Daoy (cell line): ENCODE results near the gene SLC38A10. TPM values are rescaled to one million over a fixed set of nuclear protein-coding genes. Genes with fewer than 3 reads are reported as not detected.
A peak's percentile ranks its signal among the peaks of the same experiment; 100 is the strongest.
"Not testable (repeated sequence)": the region's sequence is repeated elsewhere in the genome, so short reads cannot be mapped to it uniquely, and the experiment has no call there.

Experiments
- DNase-seq: peaks from one replicate; pipeline ENCODE4 v3.0.0-alpha.2; 2015; ENCODE audit warnings: low read depth
- total RNA-seq: library from RNA; depleted of rRNA; stranded (reverse); fragments of >200 nt; shearing (Covaris generic); gene quantifications from 2 replicates; pipeline ENCODE4 v1.2.3, GENCODE V29; 2014

The SLC38A10 gene
- total RNA-seq, 1 experiment from 2014 or later: 52.5 TPM

DNA sequence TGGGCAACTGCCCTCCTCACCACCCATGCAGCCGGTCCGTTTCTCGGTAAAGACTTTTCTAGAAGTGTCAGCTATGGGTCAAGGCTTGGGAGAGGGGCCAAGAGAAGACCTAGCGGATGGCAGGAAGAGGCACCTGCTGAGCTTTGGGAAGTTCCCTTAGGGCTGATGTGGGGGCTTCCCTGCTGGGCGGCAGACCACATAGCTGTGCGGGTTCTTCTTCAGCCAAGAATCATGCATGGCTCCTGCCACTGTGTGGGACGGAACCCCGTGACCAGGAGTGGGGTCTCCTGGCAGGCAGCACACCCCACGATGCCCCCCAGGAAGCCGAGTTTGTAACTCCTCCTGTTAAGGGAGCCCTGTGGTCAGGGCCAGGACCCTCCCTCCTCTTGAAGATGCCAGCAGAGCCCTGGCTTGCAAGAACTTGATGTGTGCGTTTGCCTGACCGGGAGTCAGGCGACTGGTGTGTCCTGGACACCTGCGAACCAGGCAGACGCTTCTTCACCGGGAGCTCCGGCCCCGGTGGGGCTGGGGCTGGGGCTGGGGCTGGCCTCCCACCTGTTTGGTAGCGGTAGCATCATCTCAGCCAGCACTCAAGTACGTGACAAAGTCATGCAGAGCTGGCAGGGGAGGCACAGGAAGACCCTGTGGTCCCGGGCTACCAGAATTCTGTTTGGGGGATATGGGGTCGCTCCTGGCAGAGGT, 17.7 kb upstream of the SLC38A10 start:
- DNase-seq: no peak

DNA sequence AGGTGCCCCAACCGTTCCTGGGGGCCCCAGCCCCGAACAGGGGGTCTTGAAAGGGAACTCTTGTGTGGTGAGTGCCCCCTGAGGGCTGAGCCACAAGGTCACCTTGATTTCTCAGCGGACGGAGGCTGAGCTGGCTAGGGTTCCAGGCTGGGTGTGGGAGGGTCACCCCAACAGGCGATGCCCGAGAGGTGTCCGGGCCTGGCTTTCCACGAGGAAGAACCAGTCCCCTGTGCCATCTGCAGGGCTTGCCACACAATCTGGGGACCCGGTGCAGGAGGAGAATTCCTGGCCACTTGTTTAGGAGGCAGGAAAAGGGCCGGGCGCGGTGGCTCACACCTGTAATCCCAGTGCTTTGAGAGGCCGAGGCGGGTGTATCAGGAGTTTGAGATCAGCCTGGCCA, 16.8 kb upstream of the SLC38A10 start:
- no peak for DNase-seq

GRCh38 chr17:81310949-81311550, 15.9 kb upstream of the SLC38A10 start:
- no peak for DNase-seq

DNA sequence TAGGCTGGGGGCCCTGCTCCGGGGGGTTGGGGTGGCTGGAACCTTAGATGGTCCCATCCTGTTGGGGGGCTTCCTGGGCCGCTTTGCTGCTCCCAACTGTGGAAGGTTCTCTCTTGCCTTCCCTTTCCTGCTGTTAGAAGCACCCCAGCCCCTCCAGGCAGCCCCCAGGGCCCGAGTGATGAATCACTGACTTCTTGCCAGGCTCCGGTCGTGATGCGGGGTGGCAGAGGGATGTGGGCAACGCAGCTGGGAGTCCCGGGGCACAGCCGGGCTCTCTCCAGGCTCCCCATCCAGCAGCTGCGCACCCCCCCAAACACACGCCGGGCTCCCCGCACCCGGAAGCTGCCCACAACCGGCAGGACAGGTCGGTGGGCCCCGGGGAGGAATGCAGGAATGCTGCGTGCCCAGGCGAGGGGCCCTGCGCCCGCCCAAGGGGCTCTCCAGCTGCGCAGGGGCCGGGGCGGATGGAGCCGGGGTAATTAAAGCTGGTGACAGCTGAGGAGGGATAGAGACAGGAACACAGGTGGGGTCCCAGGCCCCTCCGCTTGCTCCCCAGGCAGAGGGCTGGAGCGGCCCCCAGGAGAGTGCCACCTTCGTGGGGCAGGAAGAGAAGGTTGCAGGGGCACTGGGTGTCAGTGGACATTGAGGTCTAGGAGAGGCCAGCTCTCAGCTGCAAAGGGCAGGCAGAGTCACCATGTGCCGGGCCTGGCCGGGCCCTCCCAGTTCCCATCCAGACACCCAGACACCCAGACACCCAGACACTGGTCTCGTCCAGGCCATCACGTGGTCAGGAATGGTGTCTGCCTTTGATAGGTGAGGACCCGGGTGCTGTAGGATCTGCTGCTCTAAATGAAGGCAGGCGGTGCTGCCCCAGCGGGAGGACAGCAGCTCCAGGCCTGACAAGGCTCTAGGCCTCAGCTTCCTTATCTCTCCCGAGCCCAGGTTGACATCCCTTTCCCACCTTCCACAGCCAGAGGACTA, 15.0 kb upstream of the SLC38A10 start:
- DNase-seq: no peak

- DNase-seq: peak; percentile 68
Measured at GRCh38 chr17:81309140-81309858, 14.2 kb upstream of the SLC38A10 start.

DNA sequence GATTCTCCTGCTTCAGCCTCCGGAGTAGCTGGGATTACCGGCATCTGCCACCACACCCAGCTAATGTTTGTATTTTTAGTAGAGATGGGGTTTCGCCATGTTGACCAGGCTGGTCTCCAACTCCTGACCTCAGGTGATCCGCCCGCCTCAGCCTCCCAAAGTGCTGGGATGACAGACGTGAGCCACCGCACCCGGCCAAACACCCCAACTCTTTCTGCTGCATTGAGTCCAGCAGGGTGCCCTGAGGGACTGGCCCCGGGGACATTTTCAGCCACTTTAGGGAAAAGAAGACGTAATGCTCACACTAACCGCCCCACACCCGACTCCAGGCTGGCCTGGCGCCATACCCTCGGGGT, 13.7 kb upstream of the SLC38A10 start:
- not testable (repeated sequence) for DNase-seq

GRCh38 chr17:81307636-81308560, 12.8 kb upstream of the SLC38A10 start:
- DNase-seq: no peak

DNA sequence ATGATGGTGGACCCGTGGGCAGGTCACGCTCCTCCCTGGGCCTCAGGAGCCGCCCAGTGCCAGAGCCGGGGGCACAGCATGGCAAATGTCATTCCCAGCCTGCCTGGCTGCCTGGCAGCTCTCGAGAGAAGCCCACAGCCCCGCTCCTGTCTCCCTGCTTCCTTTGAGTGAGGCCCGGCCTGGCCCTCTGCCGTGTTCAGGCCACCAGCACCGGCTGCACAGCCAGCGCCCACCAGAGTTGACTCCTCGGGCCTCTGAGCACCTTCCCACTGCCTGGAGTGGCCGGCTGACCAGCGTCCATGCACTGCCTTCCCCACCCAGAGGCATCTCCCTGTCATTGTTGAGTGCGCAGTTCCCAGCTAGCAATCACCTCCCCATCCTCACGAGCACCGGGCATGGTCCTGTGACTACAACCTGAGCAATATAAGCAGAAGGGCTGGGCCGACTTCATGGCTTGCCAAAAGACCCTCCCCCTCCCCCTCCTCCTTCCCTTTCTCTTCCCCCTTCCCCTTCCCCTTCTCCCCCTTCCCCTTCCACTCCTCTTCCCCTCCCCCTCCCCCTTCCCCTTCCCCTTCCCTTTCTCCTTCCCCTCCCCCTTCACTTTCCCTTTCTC, 11.9 kb upstream of the SLC38A10 start:
- DNase-seq: no peak

DNA sequence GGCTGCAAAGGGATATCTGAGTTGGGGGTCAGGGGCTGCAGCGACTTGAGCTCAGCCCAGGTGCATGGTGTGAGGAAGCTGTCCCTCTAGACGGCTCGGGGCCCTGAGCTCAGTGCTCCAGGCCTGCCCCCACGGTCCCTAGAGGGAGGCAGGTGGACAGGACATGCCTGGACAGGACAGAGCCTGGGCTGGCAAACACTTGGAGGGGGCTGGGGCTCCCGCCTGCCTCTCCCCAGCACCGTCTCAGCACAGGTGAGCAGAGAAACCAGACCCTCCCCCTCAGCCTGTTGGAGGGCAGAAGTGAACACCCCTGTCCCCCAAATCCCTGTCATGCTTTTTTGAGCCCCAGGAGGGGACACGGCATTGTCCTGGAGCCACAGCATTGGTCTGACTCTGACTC, 11.4 kb upstream of the SLC38A10 start:
- no peak for DNase-seq

DNA sequence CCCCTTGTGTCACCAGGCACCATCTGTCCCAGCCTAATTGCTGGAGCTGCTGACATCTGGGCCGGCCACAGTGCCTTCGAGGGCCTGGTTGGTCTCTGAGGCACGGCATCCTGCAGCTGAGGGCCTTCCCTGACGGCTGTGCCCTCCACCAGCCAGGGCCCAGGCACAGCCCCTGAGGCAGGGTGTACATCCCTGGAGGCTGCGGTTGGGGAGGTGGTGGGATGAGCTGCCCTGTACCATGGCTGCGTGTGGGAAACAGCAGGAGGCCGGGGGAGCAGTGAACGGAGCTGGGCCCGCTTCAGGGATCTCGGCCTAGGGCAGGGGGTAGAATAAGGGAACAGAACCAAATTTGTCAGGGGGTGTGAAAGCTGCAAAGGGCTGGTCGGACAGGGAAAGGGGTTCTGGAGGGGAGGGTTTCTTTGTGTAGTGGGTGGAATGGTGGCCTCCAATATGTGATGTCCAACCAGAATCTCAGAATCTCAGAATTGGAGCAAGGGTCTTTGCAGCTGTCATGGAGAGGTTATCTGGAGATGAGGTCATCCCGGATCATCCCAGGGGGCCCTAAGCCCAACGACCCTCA, 10.0 kb upstream of the SLC38A10 start:
- DNase-seq: no peak

DNA sequence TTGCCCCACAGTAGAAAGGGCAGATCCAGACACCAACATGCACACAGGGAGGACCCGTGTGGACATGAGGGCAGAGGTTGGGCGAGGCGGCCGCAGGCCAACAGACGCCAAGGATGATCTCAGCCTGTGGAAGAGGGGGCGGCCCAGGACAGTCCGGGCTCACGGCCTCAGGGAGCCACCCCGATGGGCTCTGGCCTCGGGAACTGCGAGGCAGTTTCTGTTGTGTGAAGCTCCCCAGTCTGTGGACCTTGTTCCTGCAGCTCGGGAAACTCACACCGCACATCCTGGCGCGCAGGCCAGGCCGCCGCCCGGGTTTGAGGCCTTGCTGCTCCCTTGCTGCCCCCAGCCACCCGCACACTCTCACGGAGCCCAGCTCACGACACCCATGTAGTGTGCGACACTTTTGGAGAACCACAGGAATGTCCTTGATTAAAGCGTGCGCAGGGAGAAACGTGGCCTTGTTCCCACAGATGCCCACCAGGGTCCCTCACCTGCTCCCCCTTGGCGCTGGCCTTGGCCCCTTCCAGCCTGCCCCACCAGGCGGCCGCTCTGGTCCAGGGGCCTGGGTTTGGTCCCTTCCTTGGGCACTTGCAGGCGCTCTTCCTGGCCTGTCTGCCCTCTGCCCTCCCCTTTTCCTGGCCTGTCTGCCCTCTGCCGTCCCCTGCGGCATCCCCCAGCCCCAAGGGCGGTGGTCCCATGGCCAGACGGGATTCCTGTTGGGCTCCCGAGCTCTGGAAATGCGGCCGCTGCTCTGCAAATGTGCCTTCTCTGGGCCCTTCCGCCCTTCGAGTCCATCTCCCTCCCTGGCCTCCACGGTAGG, 9.3 kb upstream of the SLC38A10 start:
- DNase-seq: no peak

DNA sequence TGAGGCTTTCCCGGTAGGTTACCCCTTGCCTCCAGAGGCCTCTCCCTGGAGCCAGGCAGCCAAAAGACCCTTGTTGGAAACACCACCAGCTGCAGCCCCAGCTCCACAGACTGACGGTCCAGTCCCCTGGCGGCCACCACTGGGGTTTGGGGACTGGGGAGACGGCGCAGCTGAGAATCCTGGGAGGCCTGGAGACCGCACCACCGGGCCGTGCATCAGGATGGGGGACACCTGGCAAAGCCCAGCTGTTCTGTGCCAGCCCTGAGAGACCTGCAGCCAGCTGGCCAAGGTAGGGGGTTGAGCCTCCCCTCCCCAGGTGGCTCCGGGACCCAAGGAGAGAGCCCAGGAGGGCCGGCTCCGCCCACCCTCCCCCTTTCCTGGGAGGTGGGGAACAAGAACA, 8.3 kb upstream of the SLC38A10 start:
- no peak for DNase-seq

GRCh38 chr17:81302861-81303333, 7.8 kb upstream of the SLC38A10 start:
- DNase-seq: no peak

DNA sequence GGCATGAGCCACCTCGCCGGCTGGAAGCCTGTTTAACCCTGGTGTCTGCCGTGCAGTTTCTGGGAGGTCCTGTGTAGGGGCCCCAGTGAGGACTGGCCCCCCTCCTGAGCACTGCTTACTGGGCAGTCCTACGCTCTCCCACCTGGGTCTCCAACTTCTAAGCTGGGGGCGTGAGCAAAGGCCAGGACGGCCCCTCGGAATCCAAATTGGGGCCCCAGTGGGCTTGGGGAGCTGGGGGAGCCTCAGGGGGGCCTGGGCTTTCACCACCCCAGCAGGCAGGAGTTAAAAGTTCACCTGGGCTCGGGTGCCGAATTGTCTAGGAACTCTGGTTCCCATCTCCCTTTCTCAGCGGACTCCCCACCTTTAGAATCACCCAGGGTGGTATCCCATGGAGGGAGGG, 7.2 kb upstream of the SLC38A10 start:
- DNase-seq: no peak

- no peak for DNase-seq
Measured at GRCh38 chr17:81301195-81302144, 6.4 kb upstream of the SLC38A10 start.

GRCh38 chr17:81300586-81301155, 5.6 kb upstream of the SLC38A10 start:
- DNase-seq: no peak

DNA sequence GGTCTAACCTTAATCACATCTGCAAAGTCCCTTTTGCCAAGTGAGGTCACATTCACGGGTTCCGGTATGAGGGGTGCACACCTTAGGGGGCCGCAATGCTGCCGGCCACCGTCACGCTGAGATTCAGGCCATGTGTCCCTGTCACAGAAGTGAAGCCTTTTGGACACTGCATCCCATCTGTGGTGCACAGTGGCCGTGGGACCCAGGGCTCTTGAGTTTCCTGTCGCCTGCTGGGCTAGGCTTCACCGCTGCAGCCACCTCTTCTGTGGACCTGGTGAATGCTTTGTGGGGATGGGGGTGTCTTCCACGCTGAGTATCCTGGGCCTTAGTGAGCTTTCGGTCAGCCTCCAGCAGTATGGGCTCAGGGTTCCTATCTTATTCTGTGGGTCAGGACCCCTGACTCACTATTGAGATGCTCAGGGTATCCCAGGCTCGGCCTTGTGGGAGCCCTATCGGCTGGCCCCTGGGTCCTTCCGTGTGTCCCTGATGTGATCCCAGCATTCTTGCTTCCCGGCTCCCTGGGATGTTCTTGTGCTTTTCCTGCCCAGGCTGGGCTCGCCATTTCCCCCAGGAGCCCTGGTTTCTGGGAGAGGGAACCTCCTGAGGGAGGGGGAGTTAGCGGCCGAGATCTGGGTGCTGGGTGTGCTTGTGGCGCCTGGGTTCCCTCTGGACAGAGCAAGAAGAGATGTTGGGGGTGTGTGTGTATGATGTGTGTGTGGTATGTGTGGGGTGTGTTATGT, 4.9 kb upstream of the SLC38A10 start:
- DNase-seq: no peak
